ENCODE results near the gene SLC36A2.

The SLC36A2 gene

GRCh38 chr5:151281001-151281639 lies 66.2 kb downstream of the SLC36A2 start:
- DNase-seq: no peak

DNA sequence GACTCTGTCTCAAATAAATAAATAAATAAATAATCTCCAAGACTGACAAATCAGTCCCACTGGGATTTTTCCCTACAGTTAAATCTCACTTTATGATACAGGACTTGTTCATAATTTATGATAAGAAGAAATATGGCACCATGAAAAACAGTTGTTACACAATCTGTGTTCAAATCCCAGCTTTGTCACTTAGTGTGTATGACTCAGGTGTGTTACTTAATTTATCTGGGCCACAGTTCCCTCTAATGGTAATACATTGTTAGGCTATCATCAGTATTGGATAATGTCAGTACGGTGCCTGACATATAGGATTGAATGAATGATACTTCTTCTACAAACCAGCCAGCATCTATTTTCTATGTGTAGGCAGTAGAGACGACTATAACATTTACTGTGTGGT lies 66.9 kb downstream of the SLC36A2 start:
- DNase-seq: no peak

- no peak for DNase-seq
These were observed 68.5 kb downstream of the SLC36A2 start for GRCh38 chr5:151278845-151279244.

GRCh38 chr5:151275803-151276202 lies 71.6 kb downstream of the SLC36A2 start:
- no peak for DNase-seq

GRCh38 chr5:151274666-151275065 lies 72.7 kb downstream of the SLC36A2 start:
- no peak for DNase-seq

DNA sequence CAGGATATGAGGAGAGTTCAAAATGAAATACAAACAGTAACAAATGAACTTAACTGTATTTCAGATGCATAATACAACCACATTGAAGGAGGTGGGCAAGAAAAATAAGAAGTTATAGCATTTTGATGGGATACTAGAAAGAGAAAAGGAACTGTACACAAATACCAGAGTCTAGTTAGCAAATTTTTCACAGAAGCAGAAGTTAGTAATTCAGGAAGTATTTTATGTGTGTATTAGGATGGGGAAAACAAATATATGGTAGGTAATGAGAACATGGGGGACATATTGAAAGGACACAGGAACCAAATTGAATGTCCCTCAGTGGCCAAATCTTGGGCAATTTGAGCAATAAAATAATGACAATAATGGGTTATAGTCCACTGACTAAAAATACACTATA lies 76.0 kb downstream of the SLC36A2 start:
- no peak for DNase-seq

GRCh38 chr5:151270599-151270998 lies 76.8 kb downstream of the SLC36A2 start:
- DNase-seq: no peak

DNA sequence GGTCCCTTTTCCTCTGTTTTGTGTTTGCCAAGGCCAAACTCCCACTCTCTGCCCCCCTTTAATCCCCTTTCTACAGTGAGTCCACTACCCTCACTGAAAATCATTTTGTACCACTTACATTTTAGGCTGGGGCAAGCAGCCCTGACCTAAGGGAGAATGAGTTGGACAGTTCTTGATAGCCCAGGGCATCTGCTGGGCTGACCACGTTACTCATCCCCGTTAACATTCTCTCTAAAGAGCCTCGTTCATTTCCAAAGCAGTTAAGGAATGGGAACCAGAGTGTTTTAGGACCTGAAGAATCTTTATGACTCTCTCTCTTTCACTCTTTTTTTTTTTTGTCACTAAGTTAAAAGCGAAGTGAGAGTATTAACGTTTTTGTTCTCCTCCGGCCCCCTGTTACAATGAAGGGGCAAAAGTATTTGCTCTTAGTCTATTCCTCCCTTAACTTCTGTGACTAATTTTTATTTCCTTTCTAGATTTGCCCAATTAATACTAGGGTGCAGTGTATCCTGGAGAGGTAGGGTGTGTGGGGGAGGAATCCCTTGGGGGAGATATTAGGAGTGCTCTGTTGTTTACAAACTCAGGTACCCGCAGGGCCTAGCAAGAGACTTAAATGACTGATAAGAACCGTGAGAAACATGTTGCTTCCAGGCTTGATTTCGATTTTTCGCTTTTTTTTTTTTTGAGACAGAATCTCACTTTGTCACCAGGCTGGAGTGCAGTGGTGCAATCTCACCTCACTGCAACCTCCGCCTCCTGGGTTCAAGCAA lies 79.7 kb downstream of the SLC36A2 start:
- no peak for DNase-seq

All from NCI-H1417 (cell line).